T1000 (cell line): ENCODE measurements around the gene DUS4L.

Experiments used
- DNase-seq: peaks from one replicate; lab custom pipeline; 2025; ENCODE audit warnings: mixed read lengths; lab: John Stamatoyannopoulos, UW

The DUS4L gene

GRCh38 chr7:107580716-107581383, 17.1 kb downstream of the DUS4L start:
- no peak for DNase-seq

GRCh38 chr7:107581387-107582013, 17.7 kb downstream of the DUS4L start:
- DNase-seq, result no peak

GRCh38 chr7:107582875-107583274, 19.1 kb downstream of the DUS4L start:
- DNase-seq, result no peak

- no peak for DNase-seq
Observed at GRCh38 chr7:107584716-107585115, 20.9 kb downstream of the DUS4L start.

- DNase-seq, result no peak
Observed at GRCh38 chr7:107588529-107589130, 24.9 kb downstream of the DUS4L start.

GRCh38 chr7:107591421-107591820, 27.6 kb downstream of the DUS4L start:
- DNase-seq, result no peak

- no peak for DNase-seq
Observed at GRCh38 chr7:107592361-107593024, 28.7 kb downstream of the DUS4L start.

- no peak for DNase-seq
Observed at GRCh38 chr7:107593025-107593410, 29.2 kb downstream of the DUS4L start.

- no peak for DNase-seq
Observed at GRCh38 chr7:107594961-107595737, 31.4 kb downstream of the DUS4L start.

- DNase-seq, result no peak
Observed at GRCh38 chr7:107596881-107597581, 33.3 kb downstream of the DUS4L start.

- no peak for DNase-seq
Observed at GRCh38 chr7:107597582-107597916, 33.8 kb downstream of the DUS4L start.

- DNase-seq, result no peak
Observed at GRCh38 chr7:107597953-107598352, 34.2 kb downstream of the DUS4L start.

- DNase-seq, result no peak
Observed at GRCh38 chr7:107599262-107599661, 35.5 kb downstream of the DUS4L start.

GRCh38 chr7:107600816-107601215, 37.0 kb downstream of the DUS4L start:
- DNase-seq, result no peak

- no peak for DNase-seq
Observed at GRCh38 chr7:107605218-107605815, 41.5 kb downstream of the DUS4L start.

- DNase-seq, result no peak
Observed at GRCh38 chr7:107606303-107606702, 42.5 kb downstream of the DUS4L start.

GRCh38 chr7:107609811-107610261, 46.1 kb downstream of the DUS4L start:
- no peak for DNase-seq

GRCh38 chr7:107610323-107610722, 46.6 kb downstream of the DUS4L start:
- DNase-seq, result no peak

GRCh38 chr7:107613439-107613838, 49.7 kb downstream of the DUS4L start:
- DNase-seq, result no peak

- no peak for DNase-seq
Observed at GRCh38 chr7:107613948-107614347, 50.2 kb downstream of the DUS4L start.

- no peak for DNase-seq
Observed at GRCh38 chr7:107614425-107614824, 50.7 kb downstream of the DUS4L start.
